Activated T-cell treated with anti-CD3 and anti-CD28 coated beads for 4 hours (primary cell): ENCODE data around the gene PARD3.
"Not testable (repeated sequence)": the region's sequence is repeated elsewhere in the genome, so short reads cannot be mapped to it uniquely, and the experiment has no call there.

Experiments used
- DNase-seq: peaks from one replicate; pipeline ENCODE4 v3.0.0-alpha.2; 2020

PARD3 gene

DNA sequence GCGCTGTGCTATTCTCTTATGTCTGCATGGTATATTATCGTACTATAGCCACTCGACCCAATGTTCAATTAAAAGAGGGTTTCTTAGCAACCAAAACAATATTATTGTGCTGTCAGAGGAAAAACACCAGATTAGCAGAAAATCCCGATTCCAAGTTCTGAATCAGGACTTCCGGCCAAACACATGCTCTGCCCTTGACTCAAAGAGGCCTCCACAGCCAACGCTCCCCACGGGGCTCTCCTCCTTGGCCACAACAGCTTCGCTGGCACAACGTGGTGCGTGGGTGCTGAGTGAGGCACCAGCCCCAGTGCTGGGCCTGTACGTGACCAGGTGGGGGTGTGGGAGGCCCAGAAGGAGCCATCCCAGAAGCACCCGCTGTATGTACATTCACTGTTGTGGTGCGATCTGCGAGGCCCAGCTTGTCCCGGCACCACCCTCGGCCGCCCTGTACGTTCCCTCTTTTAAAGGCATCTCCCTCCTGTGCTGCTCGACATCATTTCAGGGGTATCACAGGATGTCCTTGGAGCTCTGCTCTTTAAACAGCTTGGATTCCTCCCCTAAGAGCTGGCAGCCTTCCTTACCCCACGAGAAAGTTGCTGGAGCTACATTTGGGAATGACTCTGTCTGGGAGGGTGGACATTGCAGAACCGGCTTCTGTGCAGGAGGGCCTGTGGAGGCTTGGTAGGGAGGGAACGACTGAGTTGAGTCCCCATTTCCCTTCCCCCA lies 736.2 kb downstream of the PARD3 start:
- no peak for DNase-seq

DNA sequence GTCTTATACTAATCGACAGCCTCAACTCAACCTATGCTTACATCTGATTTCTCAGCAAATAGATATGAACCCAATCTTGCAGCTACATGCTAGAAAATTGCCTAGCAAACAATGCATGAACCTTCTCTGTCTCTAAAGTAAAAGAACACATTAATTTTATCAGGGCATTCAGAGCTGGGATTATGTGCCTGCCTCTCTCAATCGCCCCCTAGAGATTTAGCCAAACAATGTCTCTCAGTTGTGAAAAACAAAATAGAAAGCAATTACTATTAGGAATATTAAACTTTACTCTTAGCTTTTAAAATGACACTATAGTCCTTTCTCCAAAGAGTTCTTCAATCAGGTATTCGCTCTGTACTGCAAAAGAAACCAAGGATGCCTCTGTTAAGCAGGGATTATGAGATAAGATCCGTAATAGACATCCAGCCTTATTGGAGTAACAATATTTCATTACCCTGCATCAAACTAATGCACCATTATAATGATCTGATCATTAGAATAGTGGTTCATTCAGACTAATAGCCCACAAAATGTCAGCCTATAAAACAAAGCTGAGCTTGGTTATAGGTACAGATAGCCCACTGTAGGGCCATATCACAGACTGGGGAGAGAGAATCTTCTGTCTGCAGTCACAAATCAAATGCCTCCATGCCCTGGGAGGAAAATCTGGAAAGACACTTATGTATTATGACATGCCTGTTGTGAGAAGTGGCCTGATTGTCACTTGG lies 736.9 kb downstream of the PARD3 start:
- DNase-seq: no peak

DNA sequence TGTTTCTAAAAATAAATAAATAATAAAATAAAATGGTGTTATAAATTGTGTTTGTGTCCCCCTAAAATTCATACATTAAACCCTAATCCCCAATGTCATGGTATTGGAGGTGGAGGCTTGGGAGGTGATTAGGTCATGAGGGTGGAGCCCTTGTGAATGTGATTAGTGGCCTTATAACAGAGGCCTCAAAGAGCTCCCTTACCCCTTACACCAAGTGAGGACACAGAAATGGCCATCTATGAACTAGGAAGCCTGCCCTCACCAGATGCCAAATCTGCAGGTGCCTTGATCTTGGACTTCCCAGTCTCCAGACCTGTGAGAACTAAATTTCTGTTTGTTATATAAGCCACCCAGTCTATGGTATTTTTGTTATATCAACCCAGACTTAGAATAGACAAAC lies 738.7 kb downstream of the PARD3 start:
- DNase-seq: no peak

DNA sequence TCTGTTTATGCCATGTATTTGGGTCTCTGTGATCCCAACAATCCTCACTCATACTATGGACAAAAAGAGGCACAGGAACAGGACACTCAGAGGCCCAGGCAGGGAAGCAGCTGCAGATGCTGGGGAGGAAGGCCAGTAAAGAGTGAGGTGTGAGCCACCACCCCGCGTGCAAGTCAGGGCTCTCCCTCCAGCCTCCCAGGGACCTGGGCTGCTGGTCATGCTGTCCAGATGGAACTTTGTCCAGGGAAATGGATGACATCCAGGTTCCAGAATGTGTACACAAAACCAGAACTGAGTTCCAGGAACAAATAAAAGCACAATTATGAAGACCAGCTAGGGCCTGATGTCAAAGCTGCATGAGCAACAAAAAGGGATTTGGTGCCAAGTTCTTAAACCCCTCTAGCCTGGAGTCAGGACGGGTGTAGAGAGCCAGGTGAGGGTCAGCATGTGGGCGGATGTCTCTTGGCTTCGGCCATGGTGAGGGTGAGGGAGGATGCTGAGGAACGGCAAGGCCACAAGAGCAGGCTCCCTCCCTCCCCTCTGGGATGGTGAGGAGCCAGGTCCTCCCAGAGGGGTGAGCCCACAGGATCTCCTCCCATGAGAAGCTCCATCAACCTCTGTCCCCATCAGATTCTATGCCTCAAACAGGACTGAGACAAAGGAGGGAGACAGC lies 739.7 kb downstream of the PARD3 start:
- DNase-seq: no peak

DNA sequence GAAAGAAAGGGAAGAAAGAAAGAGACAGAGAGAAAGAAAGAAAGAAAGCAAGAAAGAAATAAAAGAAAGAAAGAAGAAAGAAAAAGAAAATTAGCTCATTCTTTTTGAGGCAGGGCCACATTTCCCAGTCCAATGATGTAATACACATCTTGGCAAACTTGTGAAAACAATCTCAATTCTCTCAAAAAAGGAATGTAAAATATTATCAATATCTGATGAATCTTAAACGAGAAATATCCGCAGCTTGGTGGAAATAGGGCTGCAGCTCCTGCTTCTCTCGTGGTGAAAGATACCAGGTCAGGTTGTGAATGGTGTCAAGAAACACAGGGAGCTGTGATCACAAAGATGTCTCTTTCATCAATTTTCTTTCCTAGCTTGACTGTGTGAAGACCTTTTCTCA lies 741.0 kb downstream of the PARD3 start:
- no peak for DNase-seq

DNA sequence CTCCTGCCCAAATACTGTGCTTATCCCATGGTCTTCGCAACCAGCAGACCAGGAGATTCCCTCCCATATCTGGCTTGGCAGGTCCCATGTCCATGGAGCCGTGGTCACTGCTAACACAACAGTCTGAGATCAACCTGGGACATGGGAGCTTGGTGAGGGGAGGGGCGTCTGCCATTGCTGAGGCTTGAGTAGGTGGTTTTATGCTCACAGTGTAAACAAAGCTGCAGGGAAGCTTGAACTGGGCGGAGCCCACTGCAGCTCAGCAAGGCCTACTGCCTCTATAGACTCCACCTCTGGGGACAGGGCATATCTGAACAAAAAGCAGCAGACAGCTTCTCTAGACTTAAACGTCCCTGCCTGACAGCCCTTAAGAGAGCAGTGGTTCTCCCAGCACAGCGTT lies 747.4 kb downstream of the PARD3 start:
- DNase-seq: not testable (repeated sequence)

DNA sequence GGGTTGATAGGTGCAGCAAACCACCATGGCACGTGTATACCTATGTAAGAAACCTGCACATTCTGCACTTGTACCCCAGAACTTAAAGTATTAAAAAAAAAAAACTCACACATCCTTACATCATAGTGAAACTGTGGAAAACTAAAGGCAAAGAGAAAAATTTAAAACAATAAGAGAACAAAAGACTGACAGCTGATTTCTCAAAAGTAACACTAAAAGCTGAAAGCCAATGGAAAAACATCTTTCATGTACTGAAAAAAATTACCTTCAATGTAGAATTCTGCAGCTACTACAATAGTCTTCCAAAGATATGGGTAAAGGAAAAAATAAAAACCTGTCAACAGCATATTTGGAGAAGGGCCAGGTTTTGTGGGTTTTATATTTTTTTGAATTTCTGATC lies 751.5 kb downstream of the PARD3 start:
- DNase-seq: no peak

DNA sequence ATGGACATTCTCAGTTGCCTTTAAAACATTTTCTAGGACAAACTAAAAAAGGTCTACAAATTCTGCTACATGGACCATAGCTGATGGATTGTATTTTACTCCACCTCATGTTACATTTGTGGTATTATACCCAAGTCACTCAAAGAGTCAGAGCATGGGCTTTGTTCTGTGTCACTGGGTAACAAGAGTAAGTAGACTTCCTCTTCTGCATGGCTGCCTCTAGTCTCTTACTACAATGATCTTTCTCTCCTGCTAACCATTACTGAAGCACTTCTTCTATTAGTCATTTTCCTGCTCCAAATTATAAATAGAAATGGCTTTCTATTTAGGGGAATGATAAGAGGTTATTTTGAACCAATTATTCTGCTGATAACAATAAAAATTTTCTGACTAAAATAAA lies 753.3 kb downstream of the PARD3 start:
- no peak for DNase-seq
